ENCODE measurements around the gene SYT17.

The SYT17 gene

GRCh38 chr16:19285431-19285830, 117.4 kb downstream of the SYT17 start, which contains the start of gene CLEC19A:
Gene CLEC19A (plus strand): TSS chr16:19285731. CDS start chr16:19285852, 121 bp downstream.
- intact Hi-C loops (cut with DNase I), result no loop called here
- DNase-seq, result no peak

- DNase-seq, result no peak
- intact Hi-C loops (cut with DNase I), result no loop called here
Measured at GRCh38 chr16:19286827-19287226, 118.8 kb downstream of the SYT17 start.

GRCh38 chr16:19287241-19287640, 119.2 kb downstream of the SYT17 start:
- intact Hi-C loops (cut with DNase I), result no loop called here
- DNase-seq, result no peak

GRCh38 chr16:19288872-19289799, 121.1 kb downstream of the SYT17 start:
- intact Hi-C loops (cut with DNase I), result no loop called here
- no peak for DNase-seq

- intact Hi-C loops (cut with DNase I), result no loop called here
- peak in 7 of 42 donors; percentile 6 to 26 (median 18) for DNase-seq
Measured at GRCh38 chr16:19289811-19290485, 121.9 kb downstream of the SYT17 start.

- intact Hi-C loops (cut with DNase I), result no loop called here
- DNase-seq, result no peak
Measured at GRCh38 chr16:19290860-19291259, 122.8 kb downstream of the SYT17 start.

GRCh38 chr16:19291475-19291874, 123.4 kb downstream of the SYT17 start:
- DNase-seq, result peak; percentile 38 to 91 (median 68)
- intact Hi-C loops (cut with DNase I), result no loop called here

- DNase-seq, result no peak
- intact Hi-C loops (cut with DNase I), result no loop called here
Measured at GRCh38 chr16:19292186-19292585, 124.1 kb downstream of the SYT17 start.

GRCh38 chr16:19294156-19294649, 126.2 kb downstream of the SYT17 start:
- DNase-seq, result peak in 41 of 42 donors; percentile 6 to 85 (median 57)
- intact Hi-C loops (cut with DNase I), result no loop called here

GRCh38 chr16:19295393-19295792, 127.4 kb downstream of the SYT17 start:
- DNase-seq, result no peak
- intact Hi-C loops (cut with DNase I), result no loop called here

GRCh38 chr16:19297454-19297853, 129.4 kb downstream of the SYT17 start:
- no peak for DNase-seq

GRCh38 chr16:19299565-19299964, 131.5 kb downstream of the SYT17 start:
- DNase-seq, result no peak
- intact Hi-C loops (cut with DNase I), result no loop called here

More at GRCh38 chr16:19297454-19297853, 129.4 kb downstream of the SYT17 start:
- intact Hi-C loops (cut with DNase I), result no loop called here

GRCh38 chr16:19301931-19302330, 133.9 kb downstream of the SYT17 start:
- intact Hi-C loops (cut with DNase I), result no loop called here
- no peak for DNase-seq

GRCh38 chr16:19304750-19305149, 136.7 kb downstream of the SYT17 start:
- DNase-seq, result peak in 2 of 42 donors; percentile 13 to 42
- intact Hi-C loops (cut with DNase I), result no loop called here

- no peak for DNase-seq
- intact Hi-C loops (cut with DNase I), result no loop called here
Measured at GRCh38 chr16:19305443-19305842, 137.4 kb downstream of the SYT17 start.

GRCh38 chr16:19307587-19308241, 139.7 kb downstream of the SYT17 start:
- no peak for DNase-seq
- intact Hi-C loops (cut with DNase I), result no loop called here

- intact Hi-C loops (cut with DNase I), result no loop called here
Measured at GRCh38 chr16:19308392-19308791, 140.4 kb downstream of the SYT17 start.

GRCh38 chr16:19309178-19309577, 141.1 kb downstream of the SYT17 start:
- no peak for DNase-seq
- intact Hi-C loops (cut with DNase I), result no loop called here

More at GRCh38 chr16:19308392-19308791, 140.4 kb downstream of the SYT17 start:
- DNase-seq, result no peak

GRCh38 chr16:19314718-19315425, 146.8 kb downstream of the SYT17 start:
- no peak for DNase-seq
- intact Hi-C loops (cut with DNase I), result no loop called here

Data from head of caudate nucleus (tissue), 42 donors.